AG09319 (cell line): ENCODE results near the gene TMEM179.

Experiments
- DNase-seq: peaks from one replicate; pipeline ENCODE4 v3.0.0-alpha.2; 2010; ENCODE audit warnings: low read depth; ENCODE audit errors: extremely low read depth
- CTCF ChIP-seq: IDR thresholded peaks from 2 replicates; pipeline ENCODE4 v1.5.1; 2011; ENCODE audit warnings: low read depth, mild to moderate bottlenecking, inconsistent platforms, low read length, moderate library complexity

TMEM179 gene

DNA sequence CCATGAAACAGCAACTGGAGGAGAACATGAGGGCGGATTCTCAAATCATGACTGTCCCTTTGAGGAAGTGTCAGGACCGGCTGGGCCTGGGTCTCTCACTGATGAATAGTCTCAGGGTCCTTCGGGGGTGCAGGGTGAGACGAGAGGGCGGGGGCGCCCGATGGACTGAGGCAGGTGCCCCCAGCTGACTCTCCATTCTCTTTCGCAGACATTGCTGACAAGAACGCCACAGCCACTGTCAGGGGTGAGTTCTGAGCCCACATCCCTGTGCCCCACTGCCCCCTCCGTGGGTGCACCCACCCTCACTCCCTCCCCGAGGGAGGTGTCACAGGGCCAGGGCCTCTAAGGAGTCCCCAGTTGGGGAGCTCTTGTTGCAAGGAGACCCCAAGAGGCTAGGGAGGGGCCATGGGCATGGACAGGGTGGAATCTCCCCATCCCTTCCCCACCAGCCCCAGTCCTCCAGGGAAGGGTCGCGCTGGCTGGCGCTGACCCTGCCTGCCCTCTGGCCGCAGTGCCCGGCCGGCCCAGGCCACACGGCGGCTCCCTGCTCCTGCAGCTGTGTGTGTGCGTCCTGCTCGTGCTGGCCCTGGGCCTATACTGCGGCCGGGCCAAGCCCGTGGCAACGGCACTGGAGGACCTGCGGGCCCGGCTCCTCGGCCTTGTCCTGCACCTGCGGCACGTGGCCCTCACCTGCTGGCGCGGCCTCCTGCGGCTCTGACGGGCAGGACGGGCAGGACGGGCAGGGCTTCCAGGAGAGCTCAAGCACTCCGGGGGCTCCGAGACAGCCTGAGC is 16.3 kb downstream of the TMEM179 start:
- DNase-seq = no peak
- no peak for TF ChIP-seq CTCF

GRCh38 chr14:104587641-104588040 is 16.9 kb downstream of the TMEM179 start:
- TF ChIP-seq CTCF = no peak
- no peak for DNase-seq

GRCh38 chr14:104586832-104587620 is 17.5 kb downstream of the TMEM179 start:
- TF ChIP-seq CTCF = no peak
- DNase-seq = no peak

DNA sequence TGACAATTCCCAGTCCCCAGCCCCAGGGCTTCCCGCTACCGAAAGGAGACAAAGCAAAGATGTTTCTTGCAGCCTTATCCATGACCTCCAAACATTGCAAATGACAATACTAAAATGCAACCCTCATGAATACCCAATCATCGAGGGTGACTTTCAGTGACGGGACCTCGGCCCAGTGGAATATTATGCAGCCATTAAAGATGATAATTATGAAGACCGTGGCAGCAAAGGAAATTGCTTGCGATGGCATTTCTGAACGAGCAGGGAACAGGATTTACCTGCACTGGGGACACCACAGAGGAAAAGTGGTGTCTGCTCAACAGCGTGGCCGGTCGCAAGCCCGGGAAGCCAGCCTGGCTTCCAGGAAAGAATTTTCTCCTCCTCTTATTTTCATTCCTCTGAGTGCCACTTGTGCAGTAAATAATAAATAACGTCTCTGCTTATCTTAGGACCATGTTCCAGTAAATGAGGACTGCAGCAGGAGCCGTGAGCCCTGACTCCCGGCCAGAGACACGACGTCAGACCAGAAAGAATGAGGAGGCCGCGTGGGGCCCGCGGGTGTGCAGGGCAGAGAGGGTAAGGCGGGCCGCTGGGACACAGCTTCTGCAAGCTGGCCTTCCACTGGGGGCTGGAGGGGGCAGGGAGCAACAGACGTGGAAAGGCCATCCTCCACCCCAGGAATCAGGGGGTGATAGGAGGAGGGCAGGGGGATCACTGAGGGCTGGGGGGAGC is 18.4 kb downstream of the TMEM179 start:
- DNase-seq = no peak
- no peak for TF ChIP-seq CTCF

DNA sequence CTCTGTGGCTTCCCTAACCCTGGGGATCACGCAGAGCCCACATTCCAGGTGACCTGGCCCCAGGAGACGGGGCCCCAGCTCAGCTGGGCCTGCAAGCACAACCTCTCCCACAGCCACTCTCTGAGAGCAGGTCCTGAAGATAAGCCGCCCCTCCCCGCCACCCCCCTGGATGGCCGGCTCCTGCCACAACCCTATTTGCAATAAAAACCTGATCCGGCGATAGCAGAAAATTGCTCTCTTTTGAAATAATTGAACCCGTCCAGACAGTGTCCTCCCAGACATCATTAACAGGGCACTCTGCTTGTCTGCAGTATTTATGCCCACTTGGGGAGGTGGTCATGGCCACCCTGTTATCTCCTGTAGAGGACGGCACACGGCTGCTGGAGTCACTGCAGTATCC is 20.0 kb downstream of the TMEM179 start:
- DNase-seq = no peak
- TF ChIP-seq CTCF = no peak

DNA sequence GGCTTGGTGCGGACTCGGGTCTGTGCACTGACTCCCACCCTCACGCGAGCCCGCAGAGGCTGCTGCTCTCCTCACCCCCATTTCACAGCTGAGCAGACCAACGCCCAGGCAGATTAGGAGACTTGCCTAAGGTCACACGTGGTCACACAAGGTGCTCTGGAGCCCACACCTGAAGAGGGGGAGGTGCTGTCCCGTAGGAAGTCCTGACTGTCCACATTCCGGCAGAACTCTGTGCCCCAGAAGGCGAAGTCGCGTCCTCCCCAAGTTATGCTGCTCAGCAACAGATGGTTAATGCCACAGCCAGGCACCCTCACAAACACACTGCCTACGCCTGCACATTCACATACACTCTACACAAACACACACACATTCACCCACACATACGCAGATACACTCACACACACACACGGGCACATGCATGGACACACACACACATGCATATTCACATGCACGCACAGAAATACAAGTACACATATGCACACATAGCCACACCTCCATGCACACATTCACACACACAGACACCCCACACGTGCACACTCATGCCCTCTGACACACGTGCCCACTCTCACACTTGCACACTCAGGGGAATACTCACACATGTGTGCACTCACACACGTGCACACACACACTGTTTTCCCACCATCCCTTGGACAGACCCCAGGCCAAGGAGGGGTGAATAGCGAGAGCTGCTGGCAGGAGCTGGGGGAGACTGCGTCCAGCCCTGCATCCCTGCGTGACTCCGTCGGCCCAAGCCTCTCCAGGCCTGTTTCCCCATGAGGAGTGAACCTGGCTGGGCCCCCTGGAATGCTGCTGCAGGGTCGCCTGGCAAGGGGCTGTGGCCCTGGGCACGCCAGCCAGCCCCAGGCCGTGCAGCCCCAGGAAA is 20.9 kb downstream of the TMEM179 start:
- TF ChIP-seq CTCF = no peak
- no peak for DNase-seq
